ENCODE measurements around the gene PABPC1L. TPM values are rescaled to one million over a fixed set of nuclear protein-coding genes. Genes with fewer than 3 reads are reported as not detected.
"Not testable (repeated sequence)": the region's sequence is repeated elsewhere in the genome, so short reads cannot be mapped to it uniquely, and the experiment has no call there.

PABPC1L gene
- total RNA-seq, 2 donors from 2014 or later, result 41.8 to 105 TPM

GRCh38 chr20:44866703-44867335 lies 43.0 kb upstream of the PABPC1L start:
- 69 to 75% methylated on average over 8 of the region's 8 CpGs for WGBS, 2 donors
- DNase-seq (no peak), ATAC-seq (no peak)
- no peak overlapping the region for H3K4me3 ChIP-seq
- no peak overlapping the region for H3K27ac ChIP-seq
- H3K9me3 ChIP-seq, result no peaks in the 10 kb centered on the region
- peaks cover 21% of the 10 kb centered on the region for H3K4me1 ChIP-seq
- intact Hi-C loops (cut with DNase I), result loop anchor here (5.0 kb wide), 2 partner anchors 115 to 185 kb away; no protein-coding TSS in a partner anchor
- H3K36me3 ChIP-seq (replicated peaks in 1 of 2; ENCODE audit: insufficient read depth in 1 of 2, low read depth in 2 of 2), result no peaks in the 10 kb centered on the region
- no peaks in the 10 kb centered on the region for H3K27me3 ChIP-seq
- TF ChIP-seq CTCF (IDR thresholded peaks at IDR 0.05) (no peak), POLR2A (IDR thresholded peaks at IDR 0.05) (no peak)

GRCh38 chr20:44869471-44869870 lies 40.4 kb upstream of the PABPC1L start:
- Histone ChIP-seq H3K4me3 (no peak overlapping the region), H3K27ac (no peak overlapping the region), H3K9me3 (no peaks in the 10 kb centered on the region), H3K27me3 (no peaks in the 10 kb centered on the region), H3K4me1 (peaks cover 6% of the 10 kb centered on the region), H3K36me3 (replicated peaks in 1 of 2; ENCODE audit: insufficient read depth in 1 of 2, low read depth in 2 of 2) (no peaks in the 10 kb centered on the region)
- ATAC-seq (no peak), DNase-seq (no peak)
- TF ChIP-seq CTCF (IDR thresholded peaks at IDR 0.05), result no peak
- no peak for TF ChIP-seq POLR2A (IDR thresholded peaks at IDR 0.05)
- WGBS, 2 donors, result 52 to 59% methylated on average over 5 of the region's 5 CpGs
- intact Hi-C loops (cut with DNase I), result loop anchor here (5.0 kb wide), 2 partner anchors 117 to 187 kb away; no protein-coding TSS in a partner anchor

- H3K36me3 ChIP-seq (replicated peaks in 1 of 2; ENCODE audit: insufficient read depth in 1 of 2, low read depth in 2 of 2); DNase-seq; H3K27ac ChIP-seq; ATAC-seq; intact Hi-C loops (cut with DNase I); H3K9me3 ChIP-seq; H3K27me3 ChIP-seq; H3K4me3 ChIP-seq: not testable (repeated sequence)
- 73 to 81% methylated on average over 4 of the region's 4 CpGs for WGBS, 2 donors
- peaks cover 18% of the 10 kb centered on the region for H3K4me1 ChIP-seq
These were observed 27.5 kb upstream of the PABPC1L start for GRCh38 chr20:44882360-44882759.

GRCh38 chr20:44883214-44883902 lies 26.5 kb upstream of the PABPC1L start:
- intact Hi-C loops (cut with DNase I), result no loop called here
- 75 to 81% methylated on average over 6 to 7 of the region's 7 CpGs for WGBS, 2 donors

More at GRCh38 chr20:44883214-44883902, 26.5 kb upstream of the PABPC1L start:
- H3K27me3 ChIP-seq, result no peaks in the 10 kb centered on the region
- H3K27ac ChIP-seq, result no peak overlapping the region
- no peak overlapping the region for H3K4me3 ChIP-seq
- ATAC-seq, result no peak
- DNase-seq, result no peak
- no peaks in the 10 kb centered on the region for H3K9me3 ChIP-seq
- H3K36me3 ChIP-seq (replicated peaks in 1 of 2; ENCODE audit: insufficient read depth in 1 of 2, low read depth in 2 of 2), result no peaks in the 10 kb centered on the region
- H3K4me1 ChIP-seq, result peaks cover 28% of the 10 kb centered on the region
- TF ChIP-seq POLR2A (IDR thresholded peaks at IDR 0.05) (no peak), CTCF (IDR thresholded peaks at IDR 0.05) (no peak)

Data from body of pancreas (tissue), 4 donors.